ENCODE measurements around the gene CUL9. TPM values are rescaled to one million over a fixed set of nuclear protein-coding genes. Genes with fewer than 3 reads are reported as not detected.

Gene CUL9
- total RNA-seq, 4 donors from 2014 or later: 41.1 to 69.9 (median 50.3) TPM

GRCh38 chr6:43185391-43185985 is 3.5 kb downstream of the CUL9 start:
- TF ChIP-seq EP300 (IDR thresholded peaks at IDR 0.05; ENCODE audit: low read depth) (no peak), POLR2AphosphoS5 (IDR thresholded peaks at IDR 0.05) (no peak), CTCF (IDR thresholded peaks at IDR 0.05) (no peak), POLR2A (IDR thresholded peaks at IDR 0.05) (no peak)
- peaks cover 0 to 14% (median 0%) of the 10 kb centered on the region in 4 donors for H3K36me3 ChIP-seq
- no peaks in the 10 kb centered on the region for H3K27me3 ChIP-seq
- peaks cover 0 to 21% (median 19%) of the 10 kb centered on the region in 4 donors for H3K4me1 ChIP-seq
- no peak overlapping the region for H3K4me3 ChIP-seq
- intact Hi-C loops (cut with DNase I; ENCODE audit: low total_unique reads): no loop called here
- no peaks in the 10 kb centered on the region for H3K9me3 ChIP-seq
- WGBS, 2 donors (ENCODE audit: low coverage in 1 of 2): 78 to 86% methylated on average over 4 to 5 of the region's 5 CpGs
- no peak overlapping the region for H3K27ac ChIP-seq
- in situ Hi-C loops (cut with MboI; ENCODE audit: low pct_ligation_motif_present in 1 of 4, low pct_unique_long_range_greater_than_20kb in 1 of 4, low sequenced_read_pairs in 3 of 4): no loop called here
- DNase-seq: no peak

- TF ChIP-seq POLR2A (IDR thresholded peaks at IDR 0.05) (no peak), CTCF (IDR thresholded peaks at IDR 0.05) (no peak), EP300 (IDR thresholded peaks at IDR 0.05; ENCODE audit: low read depth) (no peak), POLR2AphosphoS5 (IDR thresholded peaks at IDR 0.05) (no peak)
- H3K36me3 ChIP-seq: peaks cover 0 to 14% (median 3%) of the 10 kb centered on the region in 4 donors
- H3K4me1 ChIP-seq: peaks cover 0 to 21% (median 19%) of the 10 kb centered on the region in 4 donors
- intact Hi-C loops (cut with DNase I; ENCODE audit: low total_unique reads): no loop called here
- in situ Hi-C loops (cut with MboI; ENCODE audit: low pct_ligation_motif_present in 1 of 4, low pct_unique_long_range_greater_than_20kb in 1 of 4, low sequenced_read_pairs in 3 of 4): no loop called here
- H3K27me3 ChIP-seq: no peaks in the 10 kb centered on the region
- H3K27ac ChIP-seq: no peak overlapping the region
- 97 to 100% methylated on average over 3 to 14 of the region's 14 CpGs for WGBS, 2 donors (ENCODE audit: low coverage in 1 of 2)
- no peak overlapping the region for H3K4me3 ChIP-seq
- DNase-seq: no peak
- H3K9me3 ChIP-seq: no peaks in the 10 kb centered on the region
Observed at GRCh38 chr6:43186019-43186418, 4.0 kb downstream of the CUL9 start.

- in situ Hi-C loops (cut with MboI; ENCODE audit: low pct_ligation_motif_present in 1 of 4, low pct_unique_long_range_greater_than_20kb in 1 of 4, low sequenced_read_pairs in 3 of 4) (no loop called here), intact Hi-C loops (cut with DNase I; ENCODE audit: low total_unique reads) (no loop called here)
- no peak for TF ChIP-seq EP300 (IDR thresholded peaks at IDR 0.05; ENCODE audit: low read depth)
- TF ChIP-seq POLR2AphosphoS5 (IDR thresholded peaks at IDR 0.05): no peak
- TF ChIP-seq CTCF (IDR thresholded peaks at IDR 0.05): no peak
- no peak for TF ChIP-seq POLR2A (IDR thresholded peaks at IDR 0.05)
- peaks cover 0 to 16% (median 14%) of the 10 kb centered on the region in 4 donors for H3K4me1 ChIP-seq
- no peaks in the 10 kb centered on the region for H3K9me3 ChIP-seq
- H3K4me3 ChIP-seq: no peak overlapping the region
- no peak overlapping the region for H3K27ac ChIP-seq
- H3K36me3 ChIP-seq: peaks cover 0 to 14% (median 3%) of the 10 kb centered on the region in 4 donors
- WGBS, 2 donors (ENCODE audit: low coverage in 1 of 2): 100% methylated on average over 4 of the region's 4 CpGs; no CpG with 5 or more reads in 1 of the 2 donors
- DNase-seq: no peak
- no peaks in the 10 kb centered on the region for H3K27me3 ChIP-seq
Observed at GRCh38 chr6:43186706-43187105, 4.7 kb downstream of the CUL9 start.

- TF ChIP-seq POLR2A (IDR thresholded peaks at IDR 0.05) (no peak), CTCF (IDR thresholded peaks at IDR 0.05) (no peak), POLR2AphosphoS5 (IDR thresholded peaks at IDR 0.05) (no peak), EP300 (IDR thresholded peaks at IDR 0.05; ENCODE audit: low read depth) (no peak)
- 83 to 98% methylated on average over 1 to 7 of the region's 7 CpGs for WGBS, 2 donors (ENCODE audit: low coverage in 1 of 2)
- Histone ChIP-seq H3K9me3 (no peaks in the 10 kb centered on the region), H3K4me3 (no peak overlapping the region), H3K36me3 (peaks cover 0 to 14% (median 3%) of the 10 kb centered on the region in 4 donors), H3K27ac (no peak overlapping the region), H3K27me3 (no peaks in the 10 kb centered on the region), H3K4me1 (peaks cover 0 to 10% (median 9%) of the 10 kb centered on the region in 4 donors)
- no peak for DNase-seq
- intact Hi-C loops (cut with DNase I; ENCODE audit: low total_unique reads) (no loop called here), in situ Hi-C loops (cut with MboI; ENCODE audit: low pct_ligation_motif_present in 1 of 4, low pct_unique_long_range_greater_than_20kb in 1 of 4, low sequenced_read_pairs in 3 of 4) (no loop called here)
Observed at GRCh38 chr6:43187821-43188220, 5.8 kb downstream of the CUL9 start.
